Midbrain (tissue), 1 donor: ENCODE measurements around the gene LRRK1.

Source experiments
- DNase-seq: peaks from one replicate; lab custom pipeline; 2025; lab: John Stamatoyannopoulos, UW

Gene LRRK1

GRCh38 chr15:100909989-100910955 lies 8.9 kb upstream of the LRRK1 start:
- no peak for DNase-seq

GRCh38 chr15:100911086-100911485 lies 8.1 kb upstream of the LRRK1 start:
- no peak for DNase-seq

DNA sequence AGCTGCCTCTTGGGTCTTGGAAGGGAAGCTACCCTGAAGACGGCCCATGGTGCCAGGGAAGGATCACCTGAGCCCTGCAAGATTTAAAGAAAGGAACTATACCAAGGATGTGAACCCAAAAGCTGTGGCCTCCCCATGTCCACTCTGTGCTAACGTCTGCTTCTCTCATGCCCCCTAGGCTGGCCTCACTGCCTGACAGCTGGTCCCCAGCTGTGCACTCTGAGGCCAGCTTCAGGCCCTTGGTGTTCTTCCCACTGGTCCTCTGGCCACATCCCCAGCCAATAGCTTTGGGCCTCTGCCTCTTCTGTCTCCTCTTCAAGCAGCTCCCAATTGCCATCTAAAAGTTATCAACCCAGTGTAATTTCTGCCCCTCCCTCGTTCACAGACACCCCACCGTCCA lies 5.2 kb upstream of the LRRK1 start:
- DNase-seq: no peak

DNA sequence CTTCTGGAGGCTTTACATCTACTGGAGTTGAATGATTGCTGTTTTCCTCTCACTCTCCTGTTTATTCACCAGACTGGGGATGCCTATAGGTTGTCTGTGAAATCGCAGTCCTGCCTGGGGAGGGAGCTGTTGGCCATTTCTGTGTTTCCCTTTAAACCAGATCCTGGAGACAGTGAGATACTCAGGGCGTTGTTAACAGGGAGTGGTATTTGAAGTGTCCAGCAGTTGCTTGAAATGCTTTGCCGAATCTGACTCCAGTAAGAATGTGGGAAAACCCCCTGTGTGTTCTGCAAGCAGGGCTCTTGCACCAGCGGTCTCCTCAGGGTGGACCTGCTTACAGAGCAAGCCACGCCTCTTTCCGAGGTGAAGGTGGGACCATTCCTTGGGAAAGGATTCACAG lies 4.3 kb upstream of the LRRK1 start:
- no peak for DNase-seq

DNA sequence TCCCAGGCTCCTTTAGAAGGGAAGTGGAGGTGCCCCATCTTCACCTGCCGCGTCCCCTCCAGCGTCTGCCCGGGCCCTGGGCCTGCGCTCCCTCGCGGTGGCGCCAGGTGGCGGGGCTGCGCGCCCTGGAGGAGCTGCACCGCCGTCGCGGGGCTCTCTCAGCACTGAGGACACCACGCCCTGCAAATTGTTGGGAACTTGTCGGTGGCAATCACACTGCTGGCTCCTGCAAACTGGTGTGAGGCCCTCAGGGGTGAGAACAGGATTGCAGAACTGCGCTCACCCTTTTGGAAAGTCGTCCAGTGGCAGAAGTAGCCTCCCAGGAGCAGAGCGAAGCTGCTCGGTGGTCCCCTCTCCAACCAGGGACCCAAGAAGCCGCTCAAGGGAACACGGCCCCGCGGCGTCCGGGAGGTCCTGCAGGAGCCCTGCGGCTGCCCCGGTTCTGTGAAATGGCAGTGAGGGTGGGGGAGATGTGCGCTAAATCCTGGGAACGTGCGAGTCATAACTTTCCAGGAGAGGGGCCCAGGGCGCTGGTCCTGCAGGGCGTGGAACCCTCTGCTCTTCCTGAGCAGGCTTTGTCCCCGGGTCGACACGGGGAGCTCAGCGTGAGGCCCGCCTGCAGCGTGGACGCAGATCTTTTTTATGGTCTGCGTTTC lies 995 bp upstream of the LRRK1 start:
- DNase-seq: peak; percentile 10

GRCh38 chr15:100919481-100920405 lies 586 bp downstream of the LRRK1 start:
- no peak for DNase-seq

GRCh38 chr15:100920516-100921135 lies 1.5 kb downstream of the LRRK1 start:
- DNase-seq: no peak

DNA sequence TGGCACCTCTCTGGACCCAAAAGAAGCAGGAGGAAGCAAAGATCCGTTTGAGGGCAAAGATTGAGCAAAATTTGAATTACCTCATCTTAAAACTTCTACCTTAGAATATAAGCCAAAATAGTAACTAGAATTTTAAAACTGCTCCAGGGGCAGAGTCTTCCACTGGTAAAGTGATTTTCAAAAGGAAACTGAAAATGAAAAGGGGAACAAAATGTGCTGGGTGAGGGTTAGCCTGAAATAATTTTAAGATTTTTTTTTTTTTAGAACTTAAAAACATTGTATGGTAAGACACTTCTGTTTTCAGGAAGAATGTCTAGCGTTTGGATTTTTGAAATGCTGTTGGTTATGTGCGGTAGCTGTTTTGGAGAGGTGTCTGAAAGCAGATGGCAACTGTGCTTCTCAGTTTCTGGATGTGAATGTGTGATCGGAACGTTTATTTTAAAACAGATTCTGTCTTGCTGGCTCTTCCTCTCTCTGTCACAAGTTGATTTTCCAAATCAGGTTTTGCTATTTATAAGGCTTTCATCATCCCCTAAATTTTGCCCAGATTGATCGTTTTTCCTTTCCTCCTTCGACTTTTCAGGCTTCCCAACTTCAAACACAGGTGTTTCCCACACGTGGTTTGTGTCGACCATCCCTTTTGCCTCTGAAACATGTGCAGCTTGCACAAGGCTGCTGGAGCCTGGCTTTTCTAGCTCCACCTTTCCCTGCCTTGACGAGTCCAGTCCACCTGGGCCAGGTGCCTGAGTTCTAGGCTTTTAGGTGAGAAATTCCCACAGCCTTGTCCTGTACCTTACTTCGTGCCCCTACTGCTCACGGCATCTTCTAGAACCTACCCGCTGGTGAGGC lies 3.3 kb downstream of the LRRK1 start:
- no peak for DNase-seq

DNA sequence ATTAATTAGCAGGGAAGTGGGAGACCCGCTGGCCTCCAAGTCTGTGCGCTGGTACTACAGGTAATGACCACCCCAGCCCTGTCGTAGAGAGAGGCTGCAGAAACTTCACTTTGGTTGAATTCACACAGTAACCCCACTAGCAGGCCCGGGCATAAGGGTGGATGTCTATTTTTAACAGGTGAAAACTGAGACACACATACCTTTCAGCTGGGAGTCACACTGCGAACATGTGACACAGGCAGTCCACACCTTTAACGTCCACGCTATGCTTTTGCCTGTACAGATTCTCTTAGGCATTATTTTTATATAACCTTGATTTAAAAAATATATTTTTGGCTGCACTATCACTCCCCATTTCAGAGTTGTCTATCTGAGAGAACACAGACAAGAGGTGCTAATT lies 3.9 kb downstream of the LRRK1 start:
- no peak for DNase-seq

- no peak for DNase-seq
Observed at GRCh38 chr15:100923902-100924301, 4.7 kb downstream of the LRRK1 start.

DNA sequence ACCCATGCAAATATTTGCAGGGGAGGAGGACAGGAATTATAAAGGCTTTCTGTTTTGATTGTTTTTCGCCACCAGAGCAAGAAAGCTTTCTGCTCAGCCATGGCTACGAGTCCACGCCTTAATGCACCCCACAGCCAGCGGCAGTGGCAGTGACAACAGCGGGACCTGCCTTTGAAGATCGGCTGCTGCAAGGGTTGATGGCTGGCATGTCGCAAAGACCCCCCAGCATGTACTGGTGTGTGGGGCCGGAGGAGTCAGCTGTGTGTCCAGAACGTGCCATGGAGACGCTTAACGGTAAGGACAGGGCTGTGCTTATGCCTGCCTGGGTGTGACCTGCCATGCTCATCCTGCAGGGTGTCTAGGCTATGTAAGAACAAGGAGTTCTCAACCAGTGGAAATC lies 5.3 kb downstream of the LRRK1 start:
- no peak for DNase-seq

GRCh38 chr15:100925480-100925879 lies 6.3 kb downstream of the LRRK1 start:
- DNase-seq: no peak

DNA sequence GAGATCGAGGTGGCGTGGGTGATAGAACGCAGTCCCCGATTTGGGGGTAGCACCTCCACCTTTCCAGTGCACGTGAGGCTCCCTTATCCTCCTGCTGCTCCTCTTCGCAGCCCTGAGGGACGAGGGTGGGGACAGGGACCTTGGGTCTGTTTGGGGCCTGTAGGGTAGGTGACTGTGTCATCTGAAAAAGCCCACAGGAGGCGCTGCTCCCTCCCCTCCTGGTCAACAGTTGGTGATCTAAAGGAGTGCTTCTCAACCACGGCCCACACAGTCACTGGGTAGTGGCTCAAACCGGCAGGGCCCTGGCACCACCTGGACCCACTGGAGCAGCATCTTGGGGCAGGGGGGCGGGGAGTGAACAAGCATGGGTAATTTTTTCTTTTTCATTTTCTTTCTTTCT lies 7.1 kb downstream of the LRRK1 start:
- DNase-seq: no peak

- no peak for DNase-seq
Observed at GRCh38 chr15:100926971-100927756, 8.0 kb downstream of the LRRK1 start.

- DNase-seq: no peak
Observed at GRCh38 chr15:100928632-100929280, 9.6 kb downstream of the LRRK1 start.

- no peak for DNase-seq
Observed at GRCh38 chr15:100929641-100930042, 10.5 kb downstream of the LRRK1 start.

DNA sequence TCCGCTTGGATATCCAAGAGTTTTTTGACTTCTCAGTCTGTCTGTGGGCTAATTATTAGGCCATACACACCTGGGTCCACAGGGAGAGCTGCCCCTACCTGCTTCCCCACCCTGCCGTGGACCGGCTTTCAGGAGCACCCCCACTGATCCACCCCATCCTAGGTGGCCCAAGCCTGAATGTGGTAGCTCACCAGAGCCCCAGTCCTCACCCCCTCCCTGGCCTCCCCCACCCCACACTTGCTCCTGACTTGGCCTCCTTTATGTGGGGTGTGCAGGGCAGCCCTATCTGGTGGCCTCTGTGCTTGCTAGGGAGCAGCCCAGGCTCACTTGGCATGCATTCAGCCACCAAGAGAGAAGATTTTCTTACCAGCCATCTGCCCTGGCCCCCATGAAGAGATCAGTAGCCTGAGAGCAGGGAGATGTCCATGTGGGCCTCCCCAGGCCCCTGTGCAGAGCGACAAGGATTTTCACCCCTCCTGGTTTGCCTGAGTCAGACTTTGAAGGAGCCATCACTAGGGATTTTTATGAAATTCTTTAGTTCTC lies 11.2 kb downstream of the LRRK1 start:
- DNase-seq: no peak

- no peak for DNase-seq
Observed at GRCh38 chr15:100931143-100931890, 12.2 kb downstream of the LRRK1 start.
